Stomach (tissue), 9 donors: ENCODE results near the gene PTGER1. TPM values are rescaled to one million over a fixed set of nuclear protein-coding genes. Genes with fewer than 3 reads are reported as not detected.

Source experiments
- DNase-seq, 2 donors: peaks; one replicate each; pipeline versions ENCODE4 v3.0.0 to v3.0.0-alpha.2; 2013 to 2019
- H3K27ac ChIP-seq, 5 donors: fragments of 200-600 bp in 4 of 5; sonication (generic) in 4 of 5; one replicate each; pipeline ENCODE4 v1.5.1; 2013 to 2019; ENCODE audit warnings: mild to moderate bottlenecking in 1 of 5, moderate library complexity in 1 of 5
- H3K27me3 ChIP-seq, 3 donors: fragments of 200-600 bp; sonication (generic); one replicate each; pipeline ENCODE4 v1.5.1; 2017 to 2019; ENCODE audit warnings: mixed run types in 1 of 3
- H3K36me3 ChIP-seq, 4 donors: fragments of 200-600 bp; sonication (generic); 1 replicate in 3 of 4; 2 replicates in 1 of 4; pipeline ENCODE4 v1.5.1; 2016 to 2019
- H3K4me1 ChIP-seq, 4 donors: fragments of 200-600 bp; sonication (generic); one replicate each; pipeline ENCODE4 v1.5.1; 2016 to 2019
- H3K4me3 ChIP-seq, 4 donors: fragments of 200-600 bp; sonication (generic) in 3 of 4; one replicate each; pipeline ENCODE4 v1.5.1; 2016 to 2019; ENCODE audit warnings: mild to moderate bottlenecking in 1 of 4
- H3K9me3 ChIP-seq, 4 donors: fragments of 200-600 bp; sonication (generic); one replicate each; pipeline ENCODE4 v1.5.1; 2016 to 2019
- CTCF ChIP-seq, 7 experiments: fragments of 450-650 bp in 4 of 7; fragments of 200-600 bp in 3 of 7; sonication (generic) in 3 of 7; IDR thresholded peaks; one replicate each; pipeline ENCODE4 v1.5.1; 2016 to 2019; ENCODE audit warnings: antibody characterized with exemption in 7 of 7, control low read depth in 2 of 7, mild to moderate bottlenecking in 1 of 7
- EP300 ChIP-seq: sonication (generic); formaldehyde crosslinking; IDR thresholded peaks from one replicate; pipeline ENCODE4 v1.6.1; 2017; ENCODE audit warnings: antibody characterized with exemption
- POLR2A ChIP-seq, 4 donors: fragments of 450-650 bp; IDR thresholded peaks; one replicate each; pipeline ENCODE4 v1.6.1; 2016; ENCODE audit warnings: antibody characterized with exemption in 4 of 4, control low read depth in 2 of 4, mild to moderate bottlenecking in 1 of 4, moderate library complexity in 1 of 4
- POLR2AphosphoS5 ChIP-seq, 3 donors: sonication (generic); formaldehyde crosslinking; IDR thresholded peaks; one replicate each; pipeline ENCODE4 v1.6.1; 2016; ENCODE audit warnings: antibody characterized with exemption in 3 of 3
- WGBS, 5 donors: extraction: QIAGEN DNeasy Blood & Tissue Kit in 3 of 5; methylation state at CpG; one replicate each; pipeline versions ENCODE4 v1.1.5 to v1.1.7; 2013 to 2018; 5-methylcytosine and 5-hydroxymethylcytosine counted together
- intact Hi-C: fragments of 100-400 bp; cut with DNase I; formaldehyde crosslinking; loops from one replicate; pipeline ENCODE4 v1.15.1; 2023; ENCODE audit warnings: low total_unique reads
- polyA plus RNA-seq, 3 donors: library from polyadenylated mRNA; stranded (reverse); fragments of 200-250 nt; gene quantifications; one replicate each; pipeline ENCODE4 v1.2.3, GENCODE V29; 2013
- total RNA-seq, 5 donors: library from RNA; depleted of rRNA; stranded (reverse); fragments of >200 nt; gene quantifications; one replicate each; pipeline versions ENCODE4 v1.1.0 to v1.2.3, GENCODE V29; 2014 to 2016
- donor health status: healthy with polysubstance abuse.
- donor health status: Bipolar disorder and iron deficiency.
- donor health status: healthy.

PTGER1 gene
- total and polyA plus RNA-seq, 8 donors = 1.2 to 3.4 (median 2.4) TPM; not detected in 4

DNA sequence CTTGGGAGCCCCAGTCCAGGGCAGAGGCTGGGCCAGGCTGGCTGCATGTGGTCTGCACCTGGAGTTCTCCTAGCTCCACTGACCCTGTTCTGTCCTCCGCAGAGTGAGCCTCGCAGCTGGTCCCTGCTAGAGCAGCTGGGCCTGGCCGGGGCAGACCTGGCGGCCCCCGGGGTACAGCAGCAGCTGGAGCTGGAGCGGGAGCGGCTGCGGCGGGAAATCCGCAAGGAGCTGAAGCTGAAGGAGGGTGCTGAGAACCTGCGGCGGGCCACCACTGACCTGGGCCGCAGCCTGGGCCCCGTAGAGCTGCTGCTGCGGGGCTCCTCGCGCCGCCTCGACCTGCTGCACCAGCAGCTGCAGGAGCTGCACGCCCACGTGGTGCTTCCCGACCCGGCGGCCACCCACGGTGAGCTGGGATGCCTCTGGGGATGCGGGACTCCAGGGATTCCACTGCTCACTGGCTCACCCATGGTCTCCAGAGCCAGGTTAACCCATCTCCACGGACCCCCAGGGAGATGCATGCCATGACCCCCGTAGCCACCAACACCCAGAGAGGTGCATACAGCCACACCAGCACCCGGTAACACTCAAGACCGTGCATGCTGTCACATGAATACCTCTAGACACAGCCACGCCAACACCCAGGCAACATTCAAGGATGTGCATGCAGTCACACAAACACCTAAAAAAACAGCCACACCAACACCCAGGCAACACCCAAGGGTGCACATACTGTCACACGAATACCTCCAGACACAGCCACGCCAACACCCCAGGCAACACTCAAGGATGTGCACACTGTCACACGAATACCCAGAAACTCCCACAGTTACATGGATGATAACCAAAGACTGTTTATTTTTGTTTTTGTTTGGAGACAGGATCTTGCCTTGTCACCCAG, 33.9 kb downstream of the PTGER1 start:
- no peak for TF ChIP-seq CTCF (IDR thresholded peaks at IDR 0.05)
- WGBS, 5 donors = 82 to 91% (median 89%) methylated on average over 21 to 34 of the region's 34 CpGs
- no peaks in the 10 kb centered on the region for H3K9me3 ChIP-seq
- no peak for DNase-seq
- H3K4me1 ChIP-seq = peaks cover 16 to 46% (median 31%) of the 10 kb centered on the region in 4 donors
- H3K27ac ChIP-seq = peak overlapping the region in 2 of 5 donors; percentile 60 to 81
- H3K4me3 ChIP-seq = peak overlapping the region in 1 of 4 donors; percentile 42
- intact Hi-C loops = no loop called here
- no peaks in the 10 kb centered on the region for H3K27me3 ChIP-seq
- H3K36me3 ChIP-seq = peaks cover 49 to 66% (median 59%) of the 10 kb centered on the region in 4 donors

GRCh38 chr19:14440049-14440448, 35.1 kb downstream of the PTGER1 start:
- Histone ChIP-seq H3K4me1 (peaks cover 19 to 57% (median 36%) of the 10 kb centered on the region in 4 donors), H3K36me3 (peaks cover 39 to 62% (median 47%) of the 10 kb centered on the region in 4 donors), H3K27ac (peak overlapping the region; percentile 13 to 81 (median 60)), H3K4me3 (peak overlapping the region; percentile 25 to 42 (median 33)), H3K9me3 (no peaks in the 10 kb centered on the region), H3K27me3 (no peaks in the 10 kb centered on the region)
- peak; percentile 72 to 83 for DNase-seq
- TF ChIP-seq CTCF (IDR thresholded peaks at IDR 0.05) (no peak), POLR2AphosphoS5 (IDR thresholded peaks at IDR 0.05) (peak in 2 of 3 donors; percentile 17 to 35)
- intact Hi-C loops = no loop called here
- WGBS, 5 donors = 28 to 50% (median 31%) methylated on average over 9 of the region's 9 CpGs

GRCh38 chr19:14439014-14439413, 36.1 kb downstream of the PTGER1 start:
- 67 to 72% (median 71%) methylated on average over 7 to 9 of the region's 9 CpGs for WGBS, 5 donors
- no peak for DNase-seq
- H3K27me3 ChIP-seq = no peaks in the 10 kb centered on the region
- peaks cover 30 to 67% (median 46%) of the 10 kb centered on the region in 4 donors for H3K4me1 ChIP-seq
- TF ChIP-seq CTCF (IDR thresholded peaks at IDR 0.05) = no peak
- no peak for TF ChIP-seq POLR2AphosphoS5 (IDR thresholded peaks at IDR 0.05)
- TF ChIP-seq EP300 = no peak
- no peak for TF ChIP-seq POLR2A (IDR thresholded peaks at IDR 0.05)
- H3K36me3 ChIP-seq = peaks cover 29 to 51% (median 37%) of the 10 kb centered on the region in 4 donors
- no peaks in the 10 kb centered on the region for H3K9me3 ChIP-seq
- intact Hi-C loops = no loop called here
- no peak overlapping the region for H3K4me3 ChIP-seq
- H3K27ac ChIP-seq = no peak overlapping the region

GRCh38 chr19:14437578-14438140, 37.5 kb downstream of the PTGER1 start:
- 87 to 99% (median 93%) methylated on average over 4 to 7 of the region's 7 CpGs for WGBS, 5 donors
- DNase-seq = no peak
- H3K27me3 ChIP-seq = no peaks in the 10 kb centered on the region
- H3K27ac ChIP-seq = no peak overlapping the region
- intact Hi-C loops = no loop called here
- H3K36me3 ChIP-seq = peaks cover 15 to 38% (median 23%) of the 10 kb centered on the region in 4 donors
- TF ChIP-seq POLR2AphosphoS5 (IDR thresholded peaks at IDR 0.05) (no peak), POLR2A (IDR thresholded peaks at IDR 0.05) (no peak), CTCF (IDR thresholded peaks at IDR 0.05) (no peak), EP300 (no peak)
- no peaks in the 10 kb centered on the region for H3K9me3 ChIP-seq
- H3K4me3 ChIP-seq = no peak overlapping the region
- H3K4me1 ChIP-seq = peaks cover 36 to 76% (median 55%) of the 10 kb centered on the region in 4 donors
